PFSK-1 (cell line): ENCODE data around the gene PEAK1.

Experiments
- FOXP2 ChIP-seq: optimal IDR thresholded peaks from 2 replicates; pipeline ENCODE3; 2011; ENCODE audit warnings: borderline replicate concordance, control low read depth, inconsistent platforms; ENCODE audit not compliant: insufficient read depth; ENCODE audit errors: extremely low read length, extremely low read depth
- POLR2AphosphoS5 ChIP-seq: IDR thresholded peaks from 2 replicates; pipeline ENCODE4 v1.6.1; 2012; ENCODE audit warnings: low read depth, mild to moderate bottlenecking, control low read depth, low read length, moderate library complexity
- SIN3A ChIP-seq: IDR thresholded peaks from 2 replicates; pipeline ENCODE4 v1.6.1; 2012; ENCODE audit warnings: mild to moderate bottlenecking, low read length, moderate library complexity, borderline replicate concordance; ENCODE audit not compliant: insufficient read depth
- TAF1 ChIP-seq: IDR thresholded peaks from 2 replicates; pipeline ENCODE4 v1.6.1; 2012; ENCODE audit warnings: low read length, control low read depth, borderline replicate concordance; ENCODE audit not compliant: insufficient read depth
- TF ChIP-seq, protein P1 (sequence below), 2 experiments: IDR thresholded peaks; 2 replicates each; pipeline versions ENCODE4 v1.6.1 to v1.8.0; 2011 to 2012; ENCODE audit warnings: low read depth in 2 of 2, low read length in 2 of 2, control low read depth in 1 of 2, inconsistent platforms in 1 of 2, mild to moderate bottlenecking in 1 of 2, moderate library complexity in 1 of 2; ENCODE audit not compliant: insufficient read depth in 1 of 2

The PEAK1 gene

DNA sequence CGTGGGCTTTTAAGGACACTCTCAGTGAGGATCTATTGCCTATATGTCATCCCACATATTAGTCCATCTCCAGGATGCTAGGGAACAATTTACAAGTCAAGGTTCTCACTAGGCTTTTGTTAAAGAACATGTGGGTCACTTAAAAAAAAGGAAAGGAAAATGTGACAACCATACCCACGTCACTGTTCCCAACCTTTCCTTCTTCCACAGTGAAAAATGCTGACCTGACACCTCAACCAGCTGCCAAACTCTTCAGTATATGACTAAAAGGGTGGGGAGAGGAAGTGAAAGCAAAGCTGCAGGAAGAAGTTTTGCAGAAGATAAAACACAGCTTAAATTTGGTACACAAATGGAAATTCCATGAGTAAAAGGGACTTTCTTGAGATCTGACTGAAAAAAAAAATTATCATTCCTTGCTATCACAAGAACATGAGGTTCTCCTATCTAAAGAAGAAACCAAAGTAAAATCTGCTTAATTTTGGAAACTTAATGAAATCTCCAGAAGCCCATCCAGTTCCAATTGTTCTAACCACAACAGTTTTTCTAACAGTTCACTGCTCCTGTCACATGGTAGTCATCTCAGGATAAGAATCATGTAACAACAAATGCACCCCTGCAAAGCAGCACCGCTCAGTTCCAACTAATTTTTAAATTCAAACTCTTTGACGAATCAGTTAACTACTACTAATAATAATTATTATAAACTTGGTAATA lies 232.0 kb downstream of the PEAK1 start:
- TF ChIP-seq, protein P1, sequence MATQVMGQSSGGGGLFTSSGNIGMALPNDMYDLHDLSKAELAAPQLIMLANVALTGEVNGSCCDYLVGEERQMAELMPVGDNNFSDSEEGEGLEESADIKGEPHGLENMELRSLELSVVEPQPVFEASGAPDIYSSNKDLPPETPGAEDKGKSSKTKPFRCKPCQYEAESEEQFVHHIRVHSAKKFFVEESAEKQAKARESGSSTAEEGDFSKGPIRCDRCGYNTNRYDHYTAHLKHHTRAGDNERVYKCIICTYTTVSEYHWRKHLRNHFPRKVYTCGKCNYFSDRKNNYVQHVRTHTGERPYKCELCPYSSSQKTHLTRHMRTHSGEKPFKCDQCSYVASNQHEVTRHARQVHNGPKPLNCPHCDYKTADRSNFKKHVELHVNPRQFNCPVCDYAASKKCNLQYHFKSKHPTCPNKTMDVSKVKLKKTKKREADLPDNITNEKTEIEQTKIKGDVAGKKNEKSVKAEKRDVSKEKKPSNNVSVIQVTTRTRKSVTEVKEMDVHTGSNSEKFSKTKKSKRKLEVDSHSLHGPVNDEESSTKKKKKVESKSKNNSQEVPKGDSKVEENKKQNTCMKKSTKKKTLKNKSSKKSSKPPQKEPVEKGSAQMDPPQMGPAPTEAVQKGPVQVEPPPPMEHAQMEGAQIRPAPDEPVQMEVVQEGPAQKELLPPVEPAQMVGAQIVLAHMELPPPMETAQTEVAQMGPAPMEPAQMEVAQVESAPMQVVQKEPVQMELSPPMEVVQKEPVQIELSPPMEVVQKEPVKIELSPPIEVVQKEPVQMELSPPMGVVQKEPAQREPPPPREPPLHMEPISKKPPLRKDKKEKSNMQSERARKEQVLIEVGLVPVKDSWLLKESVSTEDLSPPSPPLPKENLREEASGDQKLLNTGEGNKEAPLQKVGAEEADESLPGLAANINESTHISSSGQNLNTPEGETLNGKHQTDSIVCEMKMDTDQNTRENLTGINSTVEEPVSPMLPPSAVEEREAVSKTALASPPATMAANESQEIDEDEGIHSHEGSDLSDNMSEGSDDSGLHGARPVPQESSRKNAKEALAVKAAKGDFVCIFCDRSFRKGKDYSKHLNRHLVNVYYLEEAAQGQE (IDR thresholded peaks at IDR 0.05; ENCODE audit: insufficient read depth in 1 of 2, low read depth in 2 of 2, low read length in 2 of 2), result no peak

DNA sequence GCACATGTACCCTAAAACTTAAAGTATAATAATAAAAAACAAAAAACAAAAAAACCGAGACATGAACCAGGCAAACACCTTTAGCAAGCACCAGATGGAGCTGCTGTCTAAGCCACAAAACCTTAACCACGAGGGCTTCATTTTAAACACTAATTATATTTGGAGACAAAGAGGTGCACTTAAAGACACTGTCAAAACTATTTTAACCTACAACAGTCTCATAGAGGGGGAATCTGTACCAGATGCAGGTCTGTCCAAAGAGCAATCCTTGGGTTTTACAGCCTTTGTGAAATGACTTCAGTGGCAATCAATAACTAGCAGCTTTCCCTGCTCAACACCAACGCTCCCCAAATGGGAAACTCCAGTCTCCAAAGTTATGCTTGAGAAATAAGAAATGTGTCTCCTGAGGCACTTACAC lies 233.3 kb downstream of the PEAK1 start:
- TF ChIP-seq POLR2AphosphoS5, result no peak
- TF ChIP-seq, protein P1 (IDR thresholded peaks at IDR 0.05; ENCODE audit: insufficient read depth in 1 of 2, low read depth in 2 of 2, low read length in 2 of 2), result no peak
- no peak for TF ChIP-seq SIN3A
- TF ChIP-seq TAF1, result no peak
- no peak for TF ChIP-seq FOXP2

DNA sequence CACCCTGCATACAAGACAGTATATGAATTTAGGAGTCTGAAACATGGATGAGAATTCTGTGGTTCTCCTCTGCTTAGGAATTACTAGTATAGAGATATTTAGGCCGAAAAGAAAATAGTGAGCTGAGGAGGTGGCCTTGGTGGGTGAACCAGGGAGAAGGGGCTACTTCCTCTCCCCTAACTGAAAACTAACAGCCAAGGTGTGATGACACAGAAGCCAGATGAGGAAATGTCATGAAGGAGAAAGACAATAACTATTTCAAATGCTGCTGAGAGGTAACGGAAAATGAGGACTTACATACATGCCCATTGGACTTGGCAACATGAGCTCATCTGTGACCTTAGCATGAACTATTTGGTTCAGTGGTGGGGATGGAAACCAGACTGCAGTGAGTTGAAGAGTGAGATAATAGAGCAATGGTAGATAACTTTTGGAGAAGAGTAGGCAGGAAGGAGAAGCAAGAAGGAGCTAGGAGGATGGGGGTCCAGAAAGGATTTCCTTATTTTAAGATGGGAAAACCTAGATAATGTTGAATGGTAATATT lies 234.6 kb downstream of the PEAK1 start:
- TF ChIP-seq TAF1, result no peak
- no peak for TF ChIP-seq FOXP2
- TF ChIP-seq SIN3A, result no peak

DNA sequence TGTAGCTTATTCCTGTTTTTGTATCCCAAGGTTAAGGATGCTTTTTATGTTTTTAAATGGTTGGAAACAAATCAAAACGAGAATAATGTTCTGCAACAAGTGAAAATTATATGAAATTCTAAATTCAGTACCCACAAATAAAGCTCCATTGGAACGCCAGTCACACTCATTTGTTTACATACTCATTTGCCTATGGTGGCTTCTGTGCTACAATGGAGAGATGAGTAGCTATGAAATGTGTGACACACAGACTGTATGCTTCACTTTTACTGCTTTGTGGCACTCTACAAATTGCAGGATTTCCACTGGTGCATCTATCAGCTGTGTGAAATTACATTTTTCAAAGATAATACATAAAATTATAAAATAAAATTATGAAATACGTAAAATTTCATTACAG lies 236.8 kb downstream of the PEAK1 start:
- TF ChIP-seq TAF1 (no peak), POLR2AphosphoS5 (no peak), FOXP2 (no peak), SIN3A (no peak)
- TF ChIP-seq, protein P1 (IDR thresholded peaks at IDR 0.05; ENCODE audit: insufficient read depth in 1 of 2, low read depth in 2 of 2, low read length in 2 of 2), result no peak

DNA sequence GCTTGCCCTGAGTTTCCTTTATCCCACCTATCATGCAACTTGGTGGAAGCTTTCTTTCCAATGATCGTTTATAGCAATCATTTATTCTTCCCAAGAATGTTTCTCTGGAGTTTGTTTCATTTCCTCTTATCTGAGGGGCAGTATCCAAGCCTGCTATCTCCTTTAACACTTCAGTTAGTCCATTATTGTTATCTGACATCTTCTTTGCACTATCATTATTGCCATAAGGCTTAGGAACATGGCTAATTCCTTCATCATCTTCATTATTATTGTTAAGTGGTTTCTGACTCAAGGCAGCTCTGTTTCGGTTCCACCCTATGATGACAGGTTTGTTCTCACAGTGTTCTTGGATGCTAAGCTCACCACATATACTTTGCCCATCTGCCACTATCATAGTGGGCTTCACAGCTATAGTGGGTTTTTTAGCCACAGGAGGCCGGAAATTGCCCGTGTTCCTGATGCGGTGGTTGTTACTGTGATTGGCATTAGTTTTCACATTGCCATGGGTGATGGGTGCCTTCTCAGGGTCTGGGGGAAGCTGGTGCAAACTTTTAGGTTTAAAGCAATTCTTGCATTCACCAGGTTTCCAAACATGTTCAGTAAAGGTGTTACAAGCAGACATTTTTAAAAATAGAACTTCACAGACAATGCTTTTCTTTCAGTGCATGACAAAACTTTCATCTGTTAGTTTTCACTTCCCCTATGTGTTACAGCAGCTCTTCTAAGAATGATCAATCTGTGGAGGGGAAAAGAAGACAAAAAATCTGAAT lies 238.4 kb downstream of the PEAK1 start:
- TF ChIP-seq, protein P1 (IDR thresholded peaks at IDR 0.05; ENCODE audit: insufficient read depth in 1 of 2, low read depth in 2 of 2, low read length in 2 of 2), result no peak
- no peak for TF ChIP-seq TAF1
- TF ChIP-seq POLR2AphosphoS5, result no peak
